Caco-2 (cell line): ENCODE results near the gene FOCAD. TPM values are rescaled to one million over a fixed set of nuclear protein-coding genes. Genes with fewer than 3 reads are reported as not detected.

Experiments
- BruUV-seq: library from RNA; stranded (reverse); fragments of 400-500 nt; replicated peaks from 2 replicates; lab custom pipeline; 2021; lab: Mats Ljungman, UMichigan
- CTCF ChIA-PET: fragments of 300-600 bp; sonication (Branson Sonifier 250); formaldehyde crosslinking; loops from one replicate; lab custom pipeline; 2022; ENCODE audit warnings: antibody characterized with exemption; lab: Charles Lee
- POLR2A ChIA-PET: fragments of 300-600 bp; sonication (Branson Sonifier 250); formaldehyde crosslinking; loops from one replicate; lab custom pipeline; 2022; ENCODE audit warnings: antibody characterized with exemption; lab: Charles Lee
- DNase-seq, 2 experiments: peaks; one replicate each; pipeline versions ENCODE4 v3.0.0 to v3.0.0-alpha.2; 2020 to 2022
- H3K27me3 ChIP-seq: replicated peaks from 2 replicates; pipeline ENCODE4 v1.6.0; 2011; ENCODE audit warnings: low read length; ENCODE audit not compliant: control insufficient read depth, insufficient read depth
- H3K36me3 ChIP-seq: 2 replicates; pipeline ENCODE4 v1.5.1; 2011; ENCODE audit warnings: low read length; ENCODE audit not compliant: control insufficient read depth, insufficient read depth
- H3K4me1 ChIP-seq: fragments of 250-450 bp; sonication (Bioruptor Pico); 2 replicates; pipeline ENCODE4 v1.5.1; 2020; ENCODE audit warnings: mild to moderate bottlenecking
- H3K4me3 ChIP-seq: 2 replicates; pipeline ENCODE4 v1.5.1; 2011; ENCODE audit warnings: low read depth, mild to moderate bottlenecking, control low read depth, low read length
- H3K9me3 ChIP-seq: fragments of 250-450 bp; sonication (Bioruptor Pico); 2 replicates; pipeline ENCODE4 v1.5.1; 2020; ENCODE audit warnings: mild to moderate bottlenecking, moderate library complexity
- H3K27ac Mint-ChIP-seq: one replicate; pipeline ENCODE4 v1.8.0; 2022; ENCODE audit warnings: mixed read lengths; ENCODE audit not compliant: unreplicated experiment
- H3K27me3 Mint-ChIP-seq: one replicate; pipeline ENCODE4 v1.8.0; 2022; ENCODE audit warnings: mixed read lengths; ENCODE audit not compliant: insufficient read depth, unreplicated experiment
- H3K36me3 Mint-ChIP-seq: one replicate; pipeline ENCODE4 v1.8.0; 2022; ENCODE audit warnings: mild to moderate bottlenecking, mixed read lengths; ENCODE audit not compliant: insufficient read depth, unreplicated experiment
- H3K4me1 Mint-ChIP-seq: one replicate; pipeline ENCODE4 v1.8.0; 2022; ENCODE audit warnings: low read depth, mixed read lengths; ENCODE audit not compliant: unreplicated experiment
- H3K4me3 Mint-ChIP-seq: one replicate; pipeline ENCODE4 v1.8.0; 2022; ENCODE audit warnings: mild to moderate bottlenecking, moderate library complexity, mixed read lengths; ENCODE audit not compliant: unreplicated experiment
- H3K9me3 Mint-ChIP-seq: one replicate; pipeline ENCODE4 v1.8.0; 2022; ENCODE audit warnings: mixed read lengths; ENCODE audit not compliant: unreplicated experiment
- CTCF ChIP-seq, 2 experiments: fragments of 200-600 bp in 1 of 2; IDR thresholded peaks; 1 replicate in 1 of 2; 2 replicates in 1 of 2; pipeline versions ENCODE4 v1.5.1 to v1.8.0; 2011 to 2022; ENCODE audit warnings: antibody characterized with exemption in 1 of 2, control low read depth in 1 of 2, inconsistent platforms in 1 of 2, low read depth in 1 of 2, low read length in 1 of 2, mild to moderate bottlenecking in 1 of 2, moderate library complexity in 1 of 2; ENCODE audit not compliant: insufficient read depth in 1 of 2, severe bottlenecking in 1 of 2, unreplicated experiment in 1 of 2
- intact Hi-C: fragments of 100-400 bp; cut with micrococcal nuclease; formaldehyde crosslinking; loops from one replicate; pipeline ENCODE4 v1.10.0; 2022; ENCODE audit not compliant: unreplicated experiment
- total RNA-seq: library from RNA; stranded (reverse); gene quantifications from 2 replicates; pipeline ENCODE4 v1.2.3, GENCODE V29; 2022

Gene FOCAD
- total RNA-seq, 1 experiment from 2014 or later, result 20.4 TPM

- ChIA-PET CTCF (no interaction called here), POLR2A (interaction anchor here (1.5 kb wide), 1 partner anchor 25 kb away, joined by 4 read pairs; the partner anchor contains the start of gene FOCAD)
- Mint-ChIP-seq H3K4me3 (no peak overlapping the region), H3K36me3 (peaks cover 6% of the 10 kb centered on the region), H3K9me3 (no peaks in the 10 kb centered on the region), H3K27me3 (no peaks in the 10 kb centered on the region), H3K4me1 (no peaks in the 10 kb centered on the region), H3K27ac (no peak overlapping the region)
- no peaks in the 10 kb centered on the region for H3K9me3 ChIP-seq
- TF ChIP-seq CTCF (IDR thresholded peaks at IDR 0.05; ENCODE audit: insufficient read depth in 1 of 2, low read depth in 1 of 2, low read length in 1 of 2, severe bottlenecking in 1 of 2, unreplicated experiment in 1 of 2), result no peak
- intact Hi-C loops, result no loop called here
- no peaks in the 10 kb centered on the region for H3K36me3 ChIP-seq
- H3K27me3 ChIP-seq, result no peaks in the 10 kb centered on the region
- peak overlapping the region; percentile 54 for H3K4me3 ChIP-seq
- DNase-seq, result no peak
- H3K4me1 ChIP-seq, result peaks cover 8% of the 10 kb centered on the region; the same call in 1 of the 2 replicates
- BruUV-seq, result TSS peak; percentile 56
Measured at GRCh38 chr9:20658677-20659473, 25.2 kb upstream of the FOCAD start.

DNA sequence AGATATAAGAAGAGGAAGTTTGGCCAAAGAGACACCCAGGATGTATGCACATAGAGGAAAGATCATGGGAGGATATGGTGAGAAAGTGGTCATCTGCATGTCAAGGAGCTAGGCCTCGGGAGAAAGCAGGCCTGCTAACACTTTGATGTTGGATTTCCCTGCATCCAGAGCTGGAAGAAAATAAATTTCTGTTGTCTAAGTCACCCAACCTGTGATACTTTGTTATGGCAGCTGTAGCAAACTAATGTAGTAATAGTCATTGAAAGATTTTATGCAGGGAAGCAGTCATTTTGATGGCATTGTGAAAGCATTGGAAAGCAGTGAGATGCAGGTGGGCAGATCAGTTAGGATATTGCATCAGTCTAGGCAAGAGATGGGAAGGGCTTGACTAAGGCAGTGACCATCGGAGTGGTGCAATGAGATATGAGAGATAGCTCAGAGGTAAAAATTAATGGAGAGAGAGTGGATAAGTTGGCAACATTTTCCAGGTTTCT is 24.5 kb upstream of the FOCAD start:
- CTCF ChIA-PET, result no interaction called here

More for the DNA sequence above, 24.5 kb upstream of the FOCAD start:
- TF ChIP-seq CTCF (IDR thresholded peaks at IDR 0.05; ENCODE audit: insufficient read depth in 1 of 2, low read depth in 1 of 2, low read length in 1 of 2, severe bottlenecking in 1 of 2, unreplicated experiment in 1 of 2), result no peak
- H3K4me1 Mint-ChIP-seq, result no peaks in the 10 kb centered on the region
- Histone ChIP-seq H3K9me3 (no peaks in the 10 kb centered on the region), H3K4me3 (peak overlapping the region; percentile 12; the same call in 1 of the 2 replicates), H3K36me3 (no peaks in the 10 kb centered on the region), H3K27me3 (no peaks in the 10 kb centered on the region), H3K4me1 (peaks cover 8% of the 10 kb centered on the region; the same call in 1 of the 2 replicates)
- DNase-seq, result no peak
- POLR2A ChIA-PET, result interaction anchor here (1.5 kb wide), 1 partner anchor 25 kb away, joined by 4 read pairs; the partner anchor contains the start of gene FOCAD
- H3K4me3 Mint-ChIP-seq, result no peak overlapping the region
- H3K27me3 Mint-ChIP-seq, result no peaks in the 10 kb centered on the region
- BruUV-seq, result no TSS peak
- H3K36me3 Mint-ChIP-seq, result peaks cover 6% of the 10 kb centered on the region
- no peaks in the 10 kb centered on the region for H3K9me3 Mint-ChIP-seq
- intact Hi-C loops, result no loop called here
- H3K27ac Mint-ChIP-seq, result no peak overlapping the region
